GM10248 (cell line): ENCODE data around the gene COMMD9.

ENCODE experiments used
- CTCF ChIA-PET: fragments of 300-600 bp; sonication (Branson Sonifier 250); formaldehyde crosslinking; extraction: SDS; loops from one replicate; lab custom pipeline; 2021; ENCODE audit warnings: antibody characterized with exemption; lab: Yijun Ruan, JAX
- POLR2A ChIA-PET: fragments of 350-650 bp; sonication (Branson Sonifier 250); formaldehyde crosslinking; extraction: SDS; loops from one replicate; lab custom pipeline; 2020; ENCODE audit warnings: antibody characterized with exemption; lab: Yijun Ruan, JAX
- DNase-seq: peaks from one replicate; pipeline ENCODE4 v3.0.0; 2012; ENCODE audit errors: extremely low spot score
- CTCF ChIP-seq: IDR thresholded peaks from 2 replicates; pipeline ENCODE4 v1.5.1; 2012; ENCODE audit warnings: mild to moderate bottlenecking, low read depth; ENCODE audit errors: extremely low read depth, missing control alignments, control extremely low read depth

The COMMD9 gene

GRCh38 chr11:36280531-36280930, 8.7 kb downstream of the COMMD9 start:
- CTCF ChIA-PET, result interaction anchor here (0.6 to 1.9 kb wide), 4 partner anchors 9 to 459 kb away, joined by 3 to 7 read pairs (median 6); partner anchors contain the start of gene COMMD9

GRCh38 chr11:36278531-36279282, 10.5 kb downstream of the COMMD9 start:
- no peak for TF ChIP-seq CTCF
- POLR2A ChIA-PET, result no interaction called here
- CTCF ChIA-PET, result interaction anchor here (1.9 to 2.1 kb wide), 2 partner anchors 13 to 214 kb away, joined by 6 to 7 read pairs; no protein-coding TSS in a partner anchor
- no peak for DNase-seq

More at GRCh38 chr11:36280531-36280930, 8.7 kb downstream of the COMMD9 start:
- POLR2A ChIA-PET, result no interaction called here
- no peak for DNase-seq
- TF ChIP-seq CTCF, result no peak

GRCh38 chr11:36274414-36274813, 14.8 kb downstream of the COMMD9 start:
- TF ChIP-seq CTCF, result no peak
- no peak for DNase-seq
- ChIA-PET CTCF (interaction anchor here (0.9 to 3.8 kb wide), 7 partner anchors 9 to 666 kb away, joined by 3 to 19 read pairs (median 6); partner anchors contain the start of gene COMMD9), POLR2A (no interaction called here)

GRCh38 chr11:36273110-36273509, 16.1 kb downstream of the COMMD9 start:
- POLR2A ChIA-PET, result no interaction called here
- CTCF ChIA-PET, result interaction anchor here (0.9 to 3.8 kb wide), 6 partner anchors 8 to 474 kb away, joined by 3 to 19 read pairs (median 4); no protein-coding TSS in a partner anchor
- no peak for TF ChIP-seq CTCF

GRCh38 chr11:36271794-36272407, 17.3 kb downstream of the COMMD9 start:
- ChIA-PET POLR2A (no interaction called here), CTCF (interaction anchor here (0.9 to 3.7 kb wide), 4 partner anchors 18 to 449 kb away, joined by 3 to 12 read pairs (median 4); no protein-coding TSS in a partner anchor)
- no peak for DNase-seq
- TF ChIP-seq CTCF, result no peak

More at GRCh38 chr11:36273110-36273509, 16.1 kb downstream of the COMMD9 start:
- no peak for DNase-seq

- DNase-seq, result no peak
- POLR2A ChIA-PET, result interaction anchor here (0.6 kb wide), 1 partner anchor 676 kb away, joined by 3 read pairs; no protein-coding TSS in a partner anchor
- TF ChIP-seq CTCF, result no peak
- CTCF ChIA-PET, result no interaction called here
Measured at GRCh38 chr11:36270701-36271100, 18.5 kb downstream of the COMMD9 start.
